ENCODE results near the gene LNP1. TPM values are rescaled to one million over a fixed set of nuclear protein-coding genes. Genes with fewer than 3 reads are reported as not detected.

LNP1 gene
- total RNA-seq, 1 donor = 2.9 TPM

DNA sequence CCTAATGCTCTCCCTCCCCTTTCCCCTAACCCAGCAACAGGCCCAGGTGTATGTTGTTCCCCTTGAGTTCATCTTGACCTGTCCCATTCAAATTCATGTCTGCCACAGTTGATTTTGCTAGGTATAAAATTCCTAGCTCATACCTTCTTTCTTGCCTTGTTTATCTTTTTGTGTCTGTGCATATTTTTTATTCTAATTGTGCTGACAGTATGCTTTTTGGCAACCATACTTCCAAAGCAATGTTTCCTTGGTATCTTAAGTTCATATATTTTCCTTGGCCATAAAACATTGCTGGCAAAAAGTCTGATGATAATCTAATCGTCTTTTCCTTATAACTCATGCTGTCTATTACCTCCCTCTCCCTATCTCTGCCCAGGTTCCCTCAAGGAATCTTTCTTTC lies 15.5 kb downstream of the LNP1 start:
- no peaks in the 10 kb centered on the region for H3K36me3 ChIP-seq (ENCODE audit: insufficient read depth, low read length)
- no peaks in the 10 kb centered on the region for H3K79me2 ChIP-seq (ENCODE audit: insufficient read depth, low read length)
- no peaks in the 10 kb centered on the region for H3K9me3 ChIP-seq (ENCODE audit: low read depth, low read length)
- H4K20me1 ChIP-seq (ENCODE audit: insufficient read depth, low read length) = no peaks in the 10 kb centered on the region
- no peaks in the 10 kb centered on the region for H3K27me3 ChIP-seq (ENCODE audit: insufficient read depth, low read length)
- H3K4me3 ChIP-seq (ENCODE audit: insufficient read depth, low read length) = no peak overlapping the region
- no peak for DNase-seq (ENCODE audit: insufficient read length, low spot score, missing footprints)
- H3K27ac ChIP-seq (ENCODE audit: low read depth, low read length) = no peak overlapping the region
- TF ChIP-seq, protein P1, sequence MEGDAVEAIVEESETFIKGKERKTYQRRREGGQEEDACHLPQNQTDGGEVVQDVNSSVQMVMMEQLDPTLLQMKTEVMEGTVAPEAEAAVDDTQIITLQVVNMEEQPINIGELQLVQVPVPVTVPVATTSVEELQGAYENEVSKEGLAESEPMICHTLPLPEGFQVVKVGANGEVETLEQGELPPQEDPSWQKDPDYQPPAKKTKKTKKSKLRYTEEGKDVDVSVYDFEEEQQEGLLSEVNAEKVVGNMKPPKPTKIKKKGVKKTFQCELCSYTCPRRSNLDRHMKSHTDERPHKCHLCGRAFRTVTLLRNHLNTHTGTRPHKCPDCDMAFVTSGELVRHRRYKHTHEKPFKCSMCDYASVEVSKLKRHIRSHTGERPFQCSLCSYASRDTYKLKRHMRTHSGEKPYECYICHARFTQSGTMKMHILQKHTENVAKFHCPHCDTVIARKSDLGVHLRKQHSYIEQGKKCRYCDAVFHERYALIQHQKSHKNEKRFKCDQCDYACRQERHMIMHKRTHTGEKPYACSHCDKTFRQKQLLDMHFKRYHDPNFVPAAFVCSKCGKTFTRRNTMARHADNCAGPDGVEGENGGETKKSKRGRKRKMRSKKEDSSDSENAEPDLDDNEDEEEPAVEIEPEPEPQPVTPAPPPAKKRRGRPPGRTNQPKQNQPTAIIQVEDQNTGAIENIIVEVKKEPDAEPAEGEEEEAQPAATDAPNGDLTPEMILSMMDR (IDR thresholded peaks at IDR 0.05; ENCODE audit: extremely low read depth, low read depth, low read length) = no peak
- H3K4me2 ChIP-seq (ENCODE audit: insufficient read depth, low read length) = no peak overlapping the region
- no peaks in the 10 kb centered on the region for H3K4me1 ChIP-seq (ENCODE audit: insufficient read depth, low read length)
- H2AFZ ChIP-seq (ENCODE audit: low read length) = no peak overlapping the region

DNA sequence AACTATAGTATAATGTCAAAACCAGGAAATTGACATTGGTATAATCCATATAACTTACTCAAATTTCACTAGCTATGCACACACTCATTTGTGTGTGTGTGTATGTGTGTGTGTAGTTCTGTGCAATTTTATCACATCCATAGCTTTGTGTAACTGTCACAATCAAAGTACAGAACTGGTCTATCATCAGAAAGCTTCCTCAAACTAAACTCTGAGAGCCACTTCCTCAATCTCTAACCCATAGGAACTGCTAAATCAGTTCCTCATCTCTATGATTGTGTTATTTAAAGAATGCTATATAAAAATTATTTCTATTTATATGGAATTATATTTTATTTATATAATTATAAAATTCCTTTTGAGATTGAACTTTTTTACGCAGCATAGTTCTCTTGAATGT lies 18.1 kb downstream of the LNP1 start:
- Histone ChIP-seq H3K4me3 (ENCODE audit: insufficient read depth, low read length) (no peak overlapping the region), H3K4me2 (ENCODE audit: insufficient read depth, low read length) (no peak overlapping the region), H3K36me3 (ENCODE audit: insufficient read depth, low read length) (no peaks in the 10 kb centered on the region), H2AFZ (ENCODE audit: low read length) (no peak overlapping the region), H3K4me1 (ENCODE audit: insufficient read depth, low read length) (no peaks in the 10 kb centered on the region), H3K27me3 (ENCODE audit: insufficient read depth, low read length) (no peaks in the 10 kb centered on the region), H4K20me1 (ENCODE audit: insufficient read depth, low read length) (no peaks in the 10 kb centered on the region), H3K79me2 (ENCODE audit: insufficient read depth, low read length) (no peaks in the 10 kb centered on the region), H3K9me3 (ENCODE audit: low read depth, low read length) (no peaks in the 10 kb centered on the region), H3K27ac (ENCODE audit: low read depth, low read length) (no peak overlapping the region)
- TF ChIP-seq, protein P1 (IDR thresholded peaks at IDR 0.05; ENCODE audit: extremely low read depth, low read depth, low read length) = no peak
- no peak for DNase-seq (ENCODE audit: insufficient read length, low spot score, missing footprints)

DNA sequence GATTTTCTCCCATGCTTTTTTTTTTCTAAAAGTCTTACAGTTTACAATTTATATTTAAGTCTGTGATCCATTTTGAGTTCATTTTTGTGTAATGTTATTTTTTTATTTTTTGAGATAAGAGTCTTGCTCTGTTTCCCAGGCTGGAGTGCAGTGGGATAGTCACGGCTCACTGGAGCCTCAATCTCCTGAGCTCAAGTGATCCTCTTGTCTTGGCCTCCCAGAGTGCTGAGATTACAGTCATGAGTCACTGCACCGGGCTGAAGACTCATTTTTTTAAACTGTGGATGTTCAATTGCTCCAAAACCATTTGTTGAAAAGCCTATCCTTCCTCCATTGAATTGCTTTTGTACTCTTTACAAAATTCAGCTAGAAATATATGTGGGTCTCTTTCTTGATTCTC lies 19.5 kb downstream of the LNP1 start:
- H3K36me3 ChIP-seq (ENCODE audit: insufficient read depth, low read length) = no peaks in the 10 kb centered on the region
- no peaks in the 10 kb centered on the region for H3K4me1 ChIP-seq (ENCODE audit: insufficient read depth, low read length)
- no peaks in the 10 kb centered on the region for H3K79me2 ChIP-seq (ENCODE audit: insufficient read depth, low read length)
- H3K4me3 ChIP-seq (ENCODE audit: insufficient read depth, low read length) = no peak overlapping the region
- no peak overlapping the region for H2AFZ ChIP-seq (ENCODE audit: low read length)
- H3K9me3 ChIP-seq (ENCODE audit: low read depth, low read length) = no peaks in the 10 kb centered on the region
- H4K20me1 ChIP-seq (ENCODE audit: insufficient read depth, low read length) = peaks cover under 1% of the 10 kb centered on the region
- H3K27ac ChIP-seq (ENCODE audit: low read depth, low read length) = no peak overlapping the region
- TF ChIP-seq, protein P1 (IDR thresholded peaks at IDR 0.05; ENCODE audit: extremely low read depth, low read depth, low read length) = no peak
- no peak overlapping the region for H3K4me2 ChIP-seq (ENCODE audit: insufficient read depth, low read length)
- no peaks in the 10 kb centered on the region for H3K27me3 ChIP-seq (ENCODE audit: insufficient read depth, low read length)
- DNase-seq (ENCODE audit: insufficient read length, low spot score, missing footprints) = no peak

DNA sequence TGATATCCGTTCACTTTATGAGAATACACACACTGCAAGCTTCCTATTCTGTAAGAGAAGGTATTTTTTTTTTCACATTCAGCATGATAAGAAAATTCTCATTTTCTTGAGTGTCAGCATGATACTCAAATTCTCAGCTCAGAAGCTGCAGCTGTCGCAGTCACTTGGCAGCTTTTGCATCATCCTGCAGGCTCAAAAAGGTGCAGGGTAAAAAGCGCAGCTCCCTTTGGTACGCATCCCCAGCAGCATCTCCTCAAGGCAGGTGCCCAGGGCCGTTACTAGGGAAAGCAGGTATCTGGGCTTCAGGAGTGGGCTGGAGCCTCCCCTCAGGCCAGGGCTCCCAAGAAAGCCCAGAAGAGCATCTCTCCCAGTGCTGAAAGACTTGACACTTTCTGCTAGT lies 22.3 kb downstream of the LNP1 start:
- no peaks in the 10 kb centered on the region for H3K9me3 ChIP-seq (ENCODE audit: low read depth, low read length)
- H3K4me2 ChIP-seq (ENCODE audit: insufficient read depth, low read length) = no peak overlapping the region
- peaks cover 4% of the 10 kb centered on the region for H4K20me1 ChIP-seq (ENCODE audit: insufficient read depth, low read length)
- H3K36me3 ChIP-seq (ENCODE audit: insufficient read depth, low read length) = no peaks in the 10 kb centered on the region
- H3K4me3 ChIP-seq (ENCODE audit: insufficient read depth, low read length) = no peak overlapping the region
- TF ChIP-seq, protein P1 (IDR thresholded peaks at IDR 0.05; ENCODE audit: extremely low read depth, low read depth, low read length) = no peak
- H3K79me2 ChIP-seq (ENCODE audit: insufficient read depth, low read length) = no peaks in the 10 kb centered on the region
- H3K27ac ChIP-seq (ENCODE audit: low read depth, low read length) = no peak overlapping the region
- H2AFZ ChIP-seq (ENCODE audit: low read length) = no peak overlapping the region
- no peaks in the 10 kb centered on the region for H3K27me3 ChIP-seq (ENCODE audit: insufficient read depth, low read length)
- no peak for DNase-seq (ENCODE audit: insufficient read length, low spot score, missing footprints)
- H3K4me1 ChIP-seq (ENCODE audit: insufficient read depth, low read length) = no peaks in the 10 kb centered on the region

Measured in osteoblast (primary cell).